Measurements from ENCODE around the gene ZNF263. TPM values are rescaled to one million over a fixed set of nuclear protein-coding genes. Genes with fewer than 3 reads are reported as not detected.

Gene ZNF263
- total and polyA plus RNA-seq, 2 experiments from 2014 or later = 9.2 to 66.9 TPM

DNA sequence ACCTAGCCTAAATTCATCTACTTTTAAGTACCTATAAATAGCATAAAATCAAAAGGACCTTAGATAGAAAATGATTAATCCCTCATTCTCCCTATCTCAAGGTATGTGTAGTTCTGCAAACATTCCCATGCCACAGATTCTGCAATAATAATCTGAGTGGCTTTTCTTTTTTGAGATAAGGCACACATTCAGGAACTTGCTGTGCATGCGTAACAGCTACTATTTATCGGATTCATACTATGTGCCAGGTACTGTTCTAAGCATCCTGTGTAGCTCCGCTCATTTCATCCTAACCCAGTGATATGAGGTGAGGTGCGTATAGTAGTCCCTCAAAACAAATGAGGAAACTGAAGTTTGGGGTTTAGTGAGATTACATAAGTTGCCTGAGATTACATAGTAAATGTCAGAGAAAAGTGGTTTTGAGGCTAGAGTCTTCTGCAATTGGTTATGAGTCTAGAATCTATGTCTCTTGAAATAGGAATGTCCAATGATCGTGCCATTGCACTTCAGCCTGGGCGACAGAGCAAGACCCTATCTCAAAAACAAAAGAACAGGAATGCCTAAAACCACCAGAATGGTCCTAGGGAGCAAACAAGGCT, 2.0 kb upstream of the ZNF263 start:
- Histone ChIP-seq H3F3A (replicated peaks; ENCODE audit: low read depth) (no peaks in the 10 kb centered on the region), H3K9me2 (ENCODE audit: insufficient read depth) (no peaks in the 10 kb centered on the region), H3K4me3 (peak overlapping the region; percentile 98; the same call in 1 of the 2 replicates), H3K36me3 (ENCODE audit: insufficient read depth) (peaks cover 1% of the 10 kb centered on the region; the same call in 1 of the 2 replicates), H3K4me2 (peak overlapping the region; percentile 99; the same call in 1 of the 2 replicates), H3K4me1 (ENCODE audit: insufficient read depth) (peaks cover 24% of the 10 kb centered on the region), H3K79me2 (replicated peaks; ENCODE audit: insufficient read depth) (peaks cover 28% of the 10 kb centered on the region), H2AFZ (no peak overlapping the region), H3K27ac (ENCODE audit: low read depth) (no peak overlapping the region), H3K27me3 (ENCODE audit: insufficient read depth) (0 out of 2 replicates have a peak, but pooled peaks cover 16% of the 10 kb centered on the region), H4K20me1 (replicated peaks; ENCODE audit: insufficient read depth) (peaks cover 16% of the 10 kb centered on the region; the same call in 1 of the 2 replicates)
- Mint-ChIP-seq H3K27me3 (ENCODE audit: insufficient read depth, low read depth, poor library complexity) (peaks cover 17% of the 10 kb centered on the region), H3K4me3 (peak overlapping the region; percentile 99), H3K27ac (no peak overlapping the region), H3K4me1 (peaks cover 18% of the 10 kb centered on the region), H3K36me3 (ENCODE audit: low read depth) (peaks cover 27% of the 10 kb centered on the region), H3K9me3 (peaks cover 13% of the 10 kb centered on the region)
- no peak for DNase-seq (ENCODE audit: low spot score)
- no peak for ATAC-seq
- TF ChIP-seq NANOG (IDR thresholded peaks at IDR 0.05; ENCODE audit: borderline replicate concordance) = no peak
- no peak for TF ChIP-seq EZH2 (IDR thresholded peaks at IDR 0.05; ENCODE audit: low read depth, unreplicated experiment)
- TF ChIP-seq STAT1 (IDR thresholded peaks at IDR 0.05; ENCODE audit: unreplicated experiment) = no peak
- TF ChIP-seq, protein P1, sequence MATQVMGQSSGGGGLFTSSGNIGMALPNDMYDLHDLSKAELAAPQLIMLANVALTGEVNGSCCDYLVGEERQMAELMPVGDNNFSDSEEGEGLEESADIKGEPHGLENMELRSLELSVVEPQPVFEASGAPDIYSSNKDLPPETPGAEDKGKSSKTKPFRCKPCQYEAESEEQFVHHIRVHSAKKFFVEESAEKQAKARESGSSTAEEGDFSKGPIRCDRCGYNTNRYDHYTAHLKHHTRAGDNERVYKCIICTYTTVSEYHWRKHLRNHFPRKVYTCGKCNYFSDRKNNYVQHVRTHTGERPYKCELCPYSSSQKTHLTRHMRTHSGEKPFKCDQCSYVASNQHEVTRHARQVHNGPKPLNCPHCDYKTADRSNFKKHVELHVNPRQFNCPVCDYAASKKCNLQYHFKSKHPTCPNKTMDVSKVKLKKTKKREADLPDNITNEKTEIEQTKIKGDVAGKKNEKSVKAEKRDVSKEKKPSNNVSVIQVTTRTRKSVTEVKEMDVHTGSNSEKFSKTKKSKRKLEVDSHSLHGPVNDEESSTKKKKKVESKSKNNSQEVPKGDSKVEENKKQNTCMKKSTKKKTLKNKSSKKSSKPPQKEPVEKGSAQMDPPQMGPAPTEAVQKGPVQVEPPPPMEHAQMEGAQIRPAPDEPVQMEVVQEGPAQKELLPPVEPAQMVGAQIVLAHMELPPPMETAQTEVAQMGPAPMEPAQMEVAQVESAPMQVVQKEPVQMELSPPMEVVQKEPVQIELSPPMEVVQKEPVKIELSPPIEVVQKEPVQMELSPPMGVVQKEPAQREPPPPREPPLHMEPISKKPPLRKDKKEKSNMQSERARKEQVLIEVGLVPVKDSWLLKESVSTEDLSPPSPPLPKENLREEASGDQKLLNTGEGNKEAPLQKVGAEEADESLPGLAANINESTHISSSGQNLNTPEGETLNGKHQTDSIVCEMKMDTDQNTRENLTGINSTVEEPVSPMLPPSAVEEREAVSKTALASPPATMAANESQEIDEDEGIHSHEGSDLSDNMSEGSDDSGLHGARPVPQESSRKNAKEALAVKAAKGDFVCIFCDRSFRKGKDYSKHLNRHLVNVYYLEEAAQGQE (IDR thresholded peaks at IDR 0.05; ENCODE audit: unreplicated experiment) = no peak
- no peak for TF ChIP-seq POLR2AphosphoS5 (IDR thresholded peaks at IDR 0.05; ENCODE audit: low read depth)
- TF ChIP-seq JUNB (IDR thresholded peaks at IDR 0.05; ENCODE audit: unreplicated experiment) = no peak

DNA sequence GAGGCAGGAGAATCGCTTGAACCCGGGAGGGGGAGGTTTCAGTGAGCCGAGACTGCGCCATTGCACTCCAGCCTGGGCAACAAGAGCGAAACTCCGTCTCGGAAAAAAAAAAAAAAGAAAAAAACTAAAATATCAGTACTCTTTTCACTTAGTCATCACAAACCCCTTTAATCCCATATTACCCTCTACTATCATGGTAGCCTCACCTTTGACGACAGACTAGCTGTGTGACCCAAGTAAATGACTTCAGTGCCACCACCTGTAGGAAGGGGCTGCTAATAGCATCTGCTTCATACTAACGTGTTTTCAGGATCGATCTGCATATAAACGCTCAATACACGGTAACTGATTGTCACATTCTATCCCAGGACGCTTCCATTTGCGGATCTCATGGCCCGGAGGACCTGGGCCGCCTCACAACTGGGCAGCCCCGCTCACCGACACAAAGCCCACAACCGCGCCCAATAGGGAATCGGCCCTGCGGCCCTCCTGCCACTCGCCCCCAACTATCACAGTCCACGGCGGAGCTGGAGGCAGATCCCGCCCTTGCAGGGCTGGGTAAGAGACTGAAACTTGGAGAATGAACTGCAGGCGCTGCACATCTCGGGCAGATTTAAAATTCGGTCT, 1.1 kb upstream of the ZNF263 start:
- H3K9me2 ChIP-seq (ENCODE audit: insufficient read depth) = no peaks in the 10 kb centered on the region
- H3K4me1 Mint-ChIP-seq = peaks cover 18% of the 10 kb centered on the region
- peaks cover 16% of the 10 kb centered on the region; the same call in 1 of the 2 replicates for H4K20me1 ChIP-seq (replicated peaks; ENCODE audit: insufficient read depth)
- peak overlapping the region; percentile 98 for H3K4me3 ChIP-seq
- DNase-seq (ENCODE audit: low spot score) = peak; percentile 87
- peaks cover 17% of the 10 kb centered on the region for H3K27me3 Mint-ChIP-seq (ENCODE audit: insufficient read depth, low read depth, poor library complexity)
- H3K27me3 ChIP-seq (ENCODE audit: insufficient read depth) = 0 out of 2 replicates have a peak, but pooled peaks cover 10% of the 10 kb centered on the region
- peaks cover 35% of the 10 kb centered on the region for H3K36me3 Mint-ChIP-seq (ENCODE audit: low read depth)
- H2AFZ ChIP-seq = peak overlapping the region; percentile 73
- H3K79me2 ChIP-seq (replicated peaks; ENCODE audit: insufficient read depth) = peaks cover 37% of the 10 kb centered on the region
- H3K36me3 ChIP-seq (ENCODE audit: insufficient read depth) = peaks cover 10% of the 10 kb centered on the region; the same call in 1 of the 2 replicates
- no peaks in the 10 kb centered on the region for H3F3A ChIP-seq (replicated peaks; ENCODE audit: low read depth)
- TF ChIP-seq, protein P2, sequence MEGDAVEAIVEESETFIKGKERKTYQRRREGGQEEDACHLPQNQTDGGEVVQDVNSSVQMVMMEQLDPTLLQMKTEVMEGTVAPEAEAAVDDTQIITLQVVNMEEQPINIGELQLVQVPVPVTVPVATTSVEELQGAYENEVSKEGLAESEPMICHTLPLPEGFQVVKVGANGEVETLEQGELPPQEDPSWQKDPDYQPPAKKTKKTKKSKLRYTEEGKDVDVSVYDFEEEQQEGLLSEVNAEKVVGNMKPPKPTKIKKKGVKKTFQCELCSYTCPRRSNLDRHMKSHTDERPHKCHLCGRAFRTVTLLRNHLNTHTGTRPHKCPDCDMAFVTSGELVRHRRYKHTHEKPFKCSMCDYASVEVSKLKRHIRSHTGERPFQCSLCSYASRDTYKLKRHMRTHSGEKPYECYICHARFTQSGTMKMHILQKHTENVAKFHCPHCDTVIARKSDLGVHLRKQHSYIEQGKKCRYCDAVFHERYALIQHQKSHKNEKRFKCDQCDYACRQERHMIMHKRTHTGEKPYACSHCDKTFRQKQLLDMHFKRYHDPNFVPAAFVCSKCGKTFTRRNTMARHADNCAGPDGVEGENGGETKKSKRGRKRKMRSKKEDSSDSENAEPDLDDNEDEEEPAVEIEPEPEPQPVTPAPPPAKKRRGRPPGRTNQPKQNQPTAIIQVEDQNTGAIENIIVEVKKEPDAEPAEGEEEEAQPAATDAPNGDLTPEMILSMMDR (conservative IDR thresholded peaks at IDR 0.05; ENCODE audit: low read depth in 2 of 2) = peak in 1 of 2 experiments; percentile 19; a peak in 2 of 4 replicates
- TF ChIP-seq, protein P3, sequence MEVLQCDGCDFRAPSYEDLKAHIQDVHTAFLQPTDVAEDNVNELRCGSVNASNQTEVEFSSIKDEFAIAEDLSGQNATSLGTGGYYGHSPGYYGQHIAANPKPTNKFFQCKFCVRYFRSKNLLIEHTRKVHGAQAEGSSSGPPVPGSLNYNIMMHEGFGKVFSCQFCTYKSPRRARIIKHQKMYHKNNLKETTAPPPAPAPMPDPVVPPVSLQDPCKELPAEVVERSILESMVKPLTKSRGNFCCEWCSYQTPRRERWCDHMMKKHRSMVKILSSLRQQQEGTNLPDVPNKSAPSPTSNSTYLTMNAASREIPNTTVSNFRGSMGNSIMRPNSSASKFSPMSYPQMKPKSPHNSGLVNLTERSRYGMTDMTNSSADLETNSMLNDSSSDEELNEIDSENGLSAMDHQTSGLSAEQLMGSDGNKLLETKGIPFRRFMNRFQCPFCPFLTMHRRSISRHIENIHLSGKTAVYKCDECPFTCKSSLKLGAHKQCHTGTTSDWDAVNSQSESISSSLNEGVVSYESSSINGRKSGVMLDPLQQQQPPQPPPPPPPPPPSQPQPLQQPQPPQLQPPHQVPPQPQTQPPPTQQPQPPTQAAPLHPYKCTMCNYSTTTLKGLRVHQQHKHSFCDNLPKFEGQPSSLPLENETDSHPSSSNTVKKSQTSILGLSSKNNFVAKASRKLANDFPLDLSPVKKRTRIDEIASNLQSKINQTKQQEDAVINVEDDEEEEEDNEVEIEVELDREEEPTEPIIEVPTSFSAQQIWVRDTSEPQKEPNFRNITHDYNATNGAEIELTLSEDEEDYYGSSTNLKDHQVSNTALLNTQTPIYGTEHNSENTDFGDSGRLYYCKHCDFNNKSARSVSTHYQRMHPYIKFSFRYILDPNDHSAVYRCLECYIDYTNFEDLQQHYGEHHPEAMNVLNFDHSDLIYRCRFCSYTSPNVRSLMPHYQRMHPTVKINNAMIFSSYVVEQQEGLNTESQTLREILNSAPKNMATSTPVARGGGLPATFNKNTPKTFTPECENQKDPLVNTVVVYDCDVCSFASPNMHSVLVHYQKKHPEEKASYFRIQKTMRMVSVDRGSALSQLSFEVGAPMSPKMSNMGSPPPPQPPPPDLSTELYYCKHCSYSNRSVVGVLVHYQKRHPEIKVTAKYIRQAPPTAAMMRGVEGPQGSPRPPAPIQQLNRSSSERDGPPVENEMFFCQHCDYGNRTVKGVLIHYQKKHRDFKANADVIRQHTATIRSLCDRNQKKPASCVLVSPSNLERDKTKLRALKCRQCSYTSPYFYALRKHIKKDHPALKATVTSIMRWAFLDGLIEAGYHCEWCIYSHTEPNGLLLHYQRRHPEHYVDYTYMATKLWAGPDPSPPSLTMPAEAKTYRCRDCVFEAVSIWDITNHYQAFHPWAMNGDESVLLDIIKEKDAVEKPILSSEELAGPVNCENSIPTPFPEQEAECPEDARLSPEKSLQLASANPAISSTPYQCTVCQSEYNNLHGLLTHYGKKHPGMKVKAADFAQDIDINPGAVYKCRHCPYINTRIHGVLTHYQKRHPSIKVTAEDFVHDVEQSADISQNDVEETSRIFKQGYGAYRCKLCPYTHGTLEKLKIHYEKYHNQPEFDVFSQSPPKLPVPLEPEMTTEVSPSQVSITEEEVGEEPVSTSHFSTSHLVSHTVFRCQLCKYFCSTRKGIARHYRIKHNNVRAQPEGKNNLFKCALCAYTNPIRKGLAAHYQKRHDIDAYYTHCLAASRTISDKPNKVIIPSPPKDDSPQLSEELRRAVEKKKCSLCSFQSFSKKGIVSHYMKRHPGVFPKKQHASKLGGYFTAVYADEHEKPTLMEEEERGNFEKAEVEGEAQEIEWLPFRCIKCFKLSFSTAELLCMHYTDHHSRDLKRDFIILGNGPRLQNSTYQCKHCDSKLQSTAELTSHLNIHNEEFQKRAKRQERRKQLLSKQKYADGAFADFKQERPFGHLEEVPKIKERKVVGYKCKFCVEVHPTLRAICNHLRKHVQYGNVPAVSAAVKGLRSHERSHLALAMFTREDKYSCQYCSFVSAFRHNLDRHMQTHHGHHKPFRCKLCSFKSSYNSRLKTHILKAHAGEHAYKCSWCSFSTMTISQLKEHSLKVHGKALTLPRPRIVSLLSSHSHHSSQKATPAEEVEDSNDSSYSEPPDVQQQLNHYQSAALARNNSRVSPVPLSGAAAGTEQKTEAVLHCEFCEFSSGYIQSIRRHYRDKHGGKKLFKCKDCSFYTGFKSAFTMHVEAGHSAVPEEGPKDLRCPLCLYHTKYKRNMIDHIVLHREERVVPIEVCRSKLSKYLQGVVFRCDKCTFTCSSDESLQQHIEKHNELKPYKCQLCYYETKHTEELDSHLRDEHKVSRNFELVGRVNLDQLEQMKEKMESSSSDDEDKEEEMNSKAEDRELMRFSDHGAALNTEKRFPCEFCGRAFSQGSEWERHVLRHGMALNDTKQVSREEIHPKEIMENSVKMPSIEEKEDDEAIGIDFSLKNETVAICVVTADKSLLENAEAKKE (CRISPR knock-in tag; IDR thresholded peaks at IDR 0.05) = no peak
- H3K4me3 Mint-ChIP-seq = peak overlapping the region; percentile 99
- H3K4me1 ChIP-seq (ENCODE audit: insufficient read depth) = peaks cover 24% of the 10 kb centered on the region
- H3K4me2 ChIP-seq = peak overlapping the region; percentile 99
- peak overlapping the region; percentile 98 for H3K27ac Mint-ChIP-seq
- peaks cover 22% of the 10 kb centered on the region for H3K9me3 Mint-ChIP-seq
- peak overlapping the region; percentile 94 for H3K27ac ChIP-seq (ENCODE audit: low read depth)
- ATAC-seq = peak; percentile 78
